Endodermal cell (in vitro differentiated cells): ENCODE data around the gene EPS8L3. TPM values are rescaled to one million over a fixed set of nuclear protein-coding genes. Genes with fewer than 3 reads are reported as not detected.

ENCODE experiments used
- DNase-seq: peaks from one replicate; pipeline ENCODE4 v3.0.0-alpha.2; 2017
- H3K27ac ChIP-seq: 2 replicates; pipeline ENCODE4 v1.5.1; 2013; ENCODE audit warnings: mild to moderate bottlenecking, low read depth, low read length, moderate library complexity
- H3K27me3 ChIP-seq: 2 replicates; pipeline ENCODE4 v1.6.1; 2013; ENCODE audit warnings: mild to moderate bottlenecking, low read length, moderate library complexity; ENCODE audit not compliant: insufficient read depth, control insufficient read depth, poor library complexity, severe bottlenecking
- H3K36me3 ChIP-seq: 2 replicates; pipeline ENCODE4 v1.7.0; 2013; ENCODE audit warnings: mild to moderate bottlenecking, low read length, moderate library complexity; ENCODE audit not compliant: control insufficient read depth, insufficient read depth
- H3K4me1 ChIP-seq: one replicate; pipeline ENCODE4 v1.7.0; 2013; ENCODE audit warnings: low read length; ENCODE audit not compliant: control insufficient read depth, insufficient read depth
- H3K4me3 ChIP-seq: 2 replicates; pipeline ENCODE4 v1.5.1; 2013; ENCODE audit warnings: mild to moderate bottlenecking, low read length, moderate library complexity
- H3K9ac ChIP-seq: 2 replicates; pipeline ENCODE4 v1.6.1; 2013; ENCODE audit warnings: mild to moderate bottlenecking, low read length, moderate library complexity; ENCODE audit not compliant: poor library complexity, severe bottlenecking; ENCODE audit errors: extremely low read depth
- H3K9me3 ChIP-seq: 2 replicates; pipeline ENCODE4 v1.6.1; 2013; ENCODE audit warnings: mild to moderate bottlenecking, low read length, moderate library complexity; ENCODE audit not compliant: control insufficient read depth
- H3K27ac Mint-ChIP-seq: 2 replicates; pipeline ENCODE4 v1.8.0; 2020; ENCODE audit warnings: mixed read lengths
- H3K27me3 Mint-ChIP-seq: 2 replicates; pipeline ENCODE4 v1.8.0; 2021; ENCODE audit warnings: mild to moderate bottlenecking, mixed read lengths; ENCODE audit not compliant: insufficient read depth
- H3K36me3 Mint-ChIP-seq: 2 replicates; pipeline ENCODE4 v1.8.0; 2020; ENCODE audit warnings: low read depth, mixed read lengths
- H3K4me1 Mint-ChIP-seq: 2 replicates; pipeline ENCODE4 v1.8.0; 2020; ENCODE audit warnings: mixed read lengths
- H3K4me3 Mint-ChIP-seq: 2 replicates; pipeline ENCODE4 v1.8.0; 2020; ENCODE audit warnings: mild to moderate bottlenecking, moderate library complexity, mixed read lengths
- H3K9me3 Mint-ChIP-seq: 2 replicates; pipeline ENCODE4 v1.8.0; 2020; ENCODE audit warnings: mild to moderate bottlenecking, mixed read lengths
- CTCF ChIP-seq: fragments of 200-600 bp; sonication (generic); conservative IDR thresholded peaks from 2 replicates; pipeline ENCODE4 v1.5.0; 2021; ENCODE audit warnings: antibody characterized with exemption, mild to moderate bottlenecking
- WGBS, 2 experiments: methylation state at CpG; one replicate each; pipeline versions ENCODE4 v1.1.5 to v1.1.7; 2013; ENCODE audit warnings: missing lambda C conversion rate in 2 of 2, mixed read lengths in 1 of 2; ENCODE audit not compliant: insufficient coverage in 1 of 2, insufficient read length in 1 of 2; 5-methylcytosine and 5-hydroxymethylcytosine counted together
- total RNA-seq, 2 donors: library from RNA; stranded (reverse); fragmentation: NEBNext Ultra II Directional in 1 of 2; extraction: Animal tissue kit (Norgen Biotek cat#: 25700) in 1 of 2; gene quantifications; 2 replicates in 1 of 2; 3 replicates in 1 of 2; pipeline ENCODE4 v1.2.1, GENCODE V29; 2021

Gene EPS8L3
- total RNA-seq, 2 donors from 2014 or later, result not detected

GRCh38 chr1:109765483-109765815, 1.7 kb upstream of the EPS8L3 start:
- H3K4me3 ChIP-seq, result no peak overlapping the region
- Mint-ChIP-seq H3K4me3 (no peak overlapping the region), H3K9me3 (no peaks in the 10 kb centered on the region), H3K4me1 (no peaks in the 10 kb centered on the region), H3K27ac (no peak overlapping the region), H3K27me3 (no peaks in the 10 kb centered on the region), H3K36me3 (no peaks in the 10 kb centered on the region)
- DNase-seq, result no peak
- no peaks in the 10 kb centered on the region for H3K9me3 ChIP-seq
- no peak overlapping the region for H3K9ac ChIP-seq
- no peaks in the 10 kb centered on the region for H3K27me3 ChIP-seq
- H3K4me1 ChIP-seq, result no peaks in the 10 kb centered on the region
- TF ChIP-seq CTCF, result no peak
- H3K27ac ChIP-seq, result no peak overlapping the region
- WGBS, 2 experiments, result 91 to 93% methylated on average over 3 to 4 of the region's 4 CpGs
- no peaks in the 10 kb centered on the region for H3K36me3 ChIP-seq

- Mint-ChIP-seq H3K27ac (no peak overlapping the region), H3K9me3 (no peaks in the 10 kb centered on the region), H3K4me3 (no peak overlapping the region), H3K4me1 (no peaks in the 10 kb centered on the region), H3K36me3 (no peaks in the 10 kb centered on the region), H3K27me3 (no peaks in the 10 kb centered on the region)
- H3K36me3 ChIP-seq, result no peaks in the 10 kb centered on the region
- no peaks in the 10 kb centered on the region for H3K9me3 ChIP-seq
- H3K27ac ChIP-seq, result no peak overlapping the region
- TF ChIP-seq CTCF, result no peak
- WGBS, 2 experiments, result 94 to 97% methylated on average over 5 to 13 of the region's 13 CpGs
- H3K4me3 ChIP-seq, result no peak overlapping the region
- H3K9ac ChIP-seq, result no peak overlapping the region
- no peak for DNase-seq
- no peaks in the 10 kb centered on the region for H3K27me3 ChIP-seq
- no peaks in the 10 kb centered on the region for H3K4me1 ChIP-seq
Measured at GRCh38 chr1:109764561-109765482, 1.1 kb upstream of the EPS8L3 start.

GRCh38 chr1:109762821-109763645, 690 bp downstream of the EPS8L3 start:
- Histone ChIP-seq H3K36me3 (no peaks in the 10 kb centered on the region), H3K9me3 (no peaks in the 10 kb centered on the region), H3K27ac (no peak overlapping the region), H3K27me3 (no peaks in the 10 kb centered on the region), H3K4me1 (no peaks in the 10 kb centered on the region), H3K4me3 (no peak overlapping the region), H3K9ac (no peak overlapping the region)
- Mint-ChIP-seq H3K4me1 (no peaks in the 10 kb centered on the region), H3K27ac (no peak overlapping the region), H3K9me3 (no peaks in the 10 kb centered on the region), H3K27me3 (no peaks in the 10 kb centered on the region), H3K36me3 (no peaks in the 10 kb centered on the region), H3K4me3 (no peak overlapping the region)
- WGBS, 2 experiments, result 93 to 94% methylated on average over 2 to 11 of the region's 11 CpGs
- TF ChIP-seq CTCF, result no peak
- DNase-seq, result no peak
